Measurements from ENCODE around the gene DNAH14. TPM values are rescaled to one million over a fixed set of nuclear protein-coding genes. Genes with fewer than 3 reads are reported as not detected.

The DNAH14 gene
- total RNA-seq, 1 experiment from 2014 or later, result 47.0 TPM

DNA sequence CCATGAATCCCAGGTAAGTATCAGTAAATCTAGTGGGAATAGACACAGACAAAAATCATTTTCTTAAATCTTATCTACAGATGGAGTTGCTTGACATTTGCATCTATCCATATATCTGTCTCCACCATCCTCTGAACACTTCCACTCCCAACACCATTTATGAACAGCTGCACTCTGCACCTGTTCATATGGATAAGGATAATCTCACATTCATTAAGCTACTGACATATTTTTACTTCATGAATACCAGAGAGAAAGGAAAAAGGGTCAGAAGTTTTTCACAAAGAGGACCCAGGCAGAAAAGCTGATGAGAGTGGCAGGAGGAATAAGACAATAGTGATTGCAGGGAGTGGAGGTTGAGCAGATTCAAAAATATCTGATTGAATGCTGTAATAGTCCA lies 222.6 kb downstream of the DNAH14 start:
- ChIA-PET CTCF (no interaction called here), POLR2A (no interaction called here)
- no peaks in the 10 kb centered on the region; the same call in 1 of the 2 replicates for H3K36me3 ChIP-seq (ENCODE audit: control insufficient read depth, insufficient read depth, low read length)
- no peak overlapping the region for H3K4me3 ChIP-seq (ENCODE audit: low read depth in 2 of 2, low read length in 2 of 2)
- TF ChIP-seq TCF7L2 (IDR thresholded peaks at IDR 0.05; ENCODE audit: low read depth, low read length), result no peak
- no peak for TF ChIP-seq POLR2AphosphoS5 (IDR thresholded peaks at IDR 0.05; ENCODE audit: low read depth, low read length)
- no peak for TF ChIP-seq SIN3A (IDR thresholded peaks at IDR 0.05; ENCODE audit: borderline replicate concordance, insufficient read depth, low read depth, low read length)
- TF ChIP-seq, protein P1, sequence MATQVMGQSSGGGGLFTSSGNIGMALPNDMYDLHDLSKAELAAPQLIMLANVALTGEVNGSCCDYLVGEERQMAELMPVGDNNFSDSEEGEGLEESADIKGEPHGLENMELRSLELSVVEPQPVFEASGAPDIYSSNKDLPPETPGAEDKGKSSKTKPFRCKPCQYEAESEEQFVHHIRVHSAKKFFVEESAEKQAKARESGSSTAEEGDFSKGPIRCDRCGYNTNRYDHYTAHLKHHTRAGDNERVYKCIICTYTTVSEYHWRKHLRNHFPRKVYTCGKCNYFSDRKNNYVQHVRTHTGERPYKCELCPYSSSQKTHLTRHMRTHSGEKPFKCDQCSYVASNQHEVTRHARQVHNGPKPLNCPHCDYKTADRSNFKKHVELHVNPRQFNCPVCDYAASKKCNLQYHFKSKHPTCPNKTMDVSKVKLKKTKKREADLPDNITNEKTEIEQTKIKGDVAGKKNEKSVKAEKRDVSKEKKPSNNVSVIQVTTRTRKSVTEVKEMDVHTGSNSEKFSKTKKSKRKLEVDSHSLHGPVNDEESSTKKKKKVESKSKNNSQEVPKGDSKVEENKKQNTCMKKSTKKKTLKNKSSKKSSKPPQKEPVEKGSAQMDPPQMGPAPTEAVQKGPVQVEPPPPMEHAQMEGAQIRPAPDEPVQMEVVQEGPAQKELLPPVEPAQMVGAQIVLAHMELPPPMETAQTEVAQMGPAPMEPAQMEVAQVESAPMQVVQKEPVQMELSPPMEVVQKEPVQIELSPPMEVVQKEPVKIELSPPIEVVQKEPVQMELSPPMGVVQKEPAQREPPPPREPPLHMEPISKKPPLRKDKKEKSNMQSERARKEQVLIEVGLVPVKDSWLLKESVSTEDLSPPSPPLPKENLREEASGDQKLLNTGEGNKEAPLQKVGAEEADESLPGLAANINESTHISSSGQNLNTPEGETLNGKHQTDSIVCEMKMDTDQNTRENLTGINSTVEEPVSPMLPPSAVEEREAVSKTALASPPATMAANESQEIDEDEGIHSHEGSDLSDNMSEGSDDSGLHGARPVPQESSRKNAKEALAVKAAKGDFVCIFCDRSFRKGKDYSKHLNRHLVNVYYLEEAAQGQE (IDR thresholded peaks at IDR 0.05; ENCODE audit: insufficient read depth in 1 of 2, low read depth in 2 of 2, low read length in 1 of 2), result no peak
- TF ChIP-seq, protein P2, sequence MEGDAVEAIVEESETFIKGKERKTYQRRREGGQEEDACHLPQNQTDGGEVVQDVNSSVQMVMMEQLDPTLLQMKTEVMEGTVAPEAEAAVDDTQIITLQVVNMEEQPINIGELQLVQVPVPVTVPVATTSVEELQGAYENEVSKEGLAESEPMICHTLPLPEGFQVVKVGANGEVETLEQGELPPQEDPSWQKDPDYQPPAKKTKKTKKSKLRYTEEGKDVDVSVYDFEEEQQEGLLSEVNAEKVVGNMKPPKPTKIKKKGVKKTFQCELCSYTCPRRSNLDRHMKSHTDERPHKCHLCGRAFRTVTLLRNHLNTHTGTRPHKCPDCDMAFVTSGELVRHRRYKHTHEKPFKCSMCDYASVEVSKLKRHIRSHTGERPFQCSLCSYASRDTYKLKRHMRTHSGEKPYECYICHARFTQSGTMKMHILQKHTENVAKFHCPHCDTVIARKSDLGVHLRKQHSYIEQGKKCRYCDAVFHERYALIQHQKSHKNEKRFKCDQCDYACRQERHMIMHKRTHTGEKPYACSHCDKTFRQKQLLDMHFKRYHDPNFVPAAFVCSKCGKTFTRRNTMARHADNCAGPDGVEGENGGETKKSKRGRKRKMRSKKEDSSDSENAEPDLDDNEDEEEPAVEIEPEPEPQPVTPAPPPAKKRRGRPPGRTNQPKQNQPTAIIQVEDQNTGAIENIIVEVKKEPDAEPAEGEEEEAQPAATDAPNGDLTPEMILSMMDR (IDR thresholded peaks at IDR 0.05), result no peak
- no peak for ATAC-seq
- H3K9me3 ChIP-seq (ENCODE audit: control insufficient read depth, insufficient read depth, low read depth, low read length), result no peaks in the 10 kb centered on the region
- DNase-seq (ENCODE audit: low read depth, low spot score), result no peak
- no TSS peak for BruUV-seq (replicated peaks)
- H3K27me3 ChIP-seq (ENCODE audit: control insufficient read depth, insufficient read depth, low read length), result no peaks in the 10 kb centered on the region
- H3K27ac ChIP-seq (ENCODE audit: low read length), result no peak overlapping the region
- intact Hi-C loops (cut with micrococcal nuclease; ENCODE audit: unreplicated experiment), result no loop called here
- in situ Hi-C loops (cut with HindIII; ENCODE audit: low pct_unique_long_range_greater_than_20kb, low sequenced_read_pairs), result no loop called here
- no peaks in the 10 kb centered on the region for H3K4me1 ChIP-seq (ENCODE audit: control insufficient read depth, insufficient read depth, low read length)

DNA sequence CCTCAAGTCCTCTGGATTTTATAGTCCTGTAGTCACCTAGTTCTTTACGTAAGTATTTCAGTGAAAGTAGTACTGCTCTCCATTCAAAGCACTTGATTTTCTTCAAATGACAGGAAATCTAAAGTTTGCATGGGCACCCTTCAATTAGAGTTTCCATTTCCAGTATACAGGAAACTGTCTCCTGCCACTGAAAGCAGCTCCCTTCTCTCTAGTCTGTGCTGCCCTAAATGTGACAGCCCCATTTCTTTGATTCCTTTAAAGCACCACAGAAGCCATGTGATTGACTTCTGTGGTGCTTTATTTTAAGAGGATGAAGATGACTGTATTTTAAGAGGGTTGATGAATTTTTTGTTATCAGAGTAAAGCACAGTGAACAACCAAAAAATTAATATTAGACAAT lies 226.1 kb downstream of the DNAH14 start:
- POLR2A ChIA-PET, result no interaction called here
- no peaks in the 10 kb centered on the region for H3K27me3 ChIP-seq (ENCODE audit: control insufficient read depth, insufficient read depth, low read length)
- no peaks in the 10 kb centered on the region for H3K4me1 ChIP-seq (ENCODE audit: control insufficient read depth, insufficient read depth, low read length)
- DNase-seq (ENCODE audit: low read depth, low spot score) (no peak), ATAC-seq (no peak)
- intact Hi-C loops (cut with micrococcal nuclease; ENCODE audit: unreplicated experiment), result no loop called here
- no peaks in the 10 kb centered on the region for H3K9me3 ChIP-seq (ENCODE audit: control insufficient read depth, insufficient read depth, low read depth, low read length)
- no TSS peak for BruUV-seq (replicated peaks)
- H3K4me3 ChIP-seq (ENCODE audit: low read depth in 2 of 2, low read length in 2 of 2), result no peak overlapping the region
- CTCF ChIA-PET, result no interaction called here
- H3K36me3 ChIP-seq (ENCODE audit: control insufficient read depth, insufficient read depth, low read length), result no peaks in the 10 kb centered on the region; the same call in 1 of the 2 replicates
- TF ChIP-seq, protein P1 (IDR thresholded peaks at IDR 0.05; ENCODE audit: insufficient read depth in 1 of 2, low read depth in 2 of 2, low read length in 1 of 2), result no peak
- TF ChIP-seq POLR2AphosphoS5 (IDR thresholded peaks at IDR 0.05; ENCODE audit: low read depth, low read length) (no peak), TCF7L2 (IDR thresholded peaks at IDR 0.05; ENCODE audit: low read depth, low read length) (no peak), SIN3A (IDR thresholded peaks at IDR 0.05; ENCODE audit: borderline replicate concordance, insufficient read depth, low read depth, low read length) (no peak)
- TF ChIP-seq, protein P2 (IDR thresholded peaks at IDR 0.05), result no peak
- no peak overlapping the region for H3K27ac ChIP-seq (ENCODE audit: low read length)
- in situ Hi-C loops (cut with HindIII; ENCODE audit: low pct_unique_long_range_greater_than_20kb, low sequenced_read_pairs), result no loop called here

All from Panc1 (cell line).